ENCODE results near the gene ADK.
"Not testable (repeated sequence)": the region's sequence is repeated elsewhere in the genome, so short reads cannot be mapped to it uniquely, and the experiment has no call there.

ADK gene

DNA sequence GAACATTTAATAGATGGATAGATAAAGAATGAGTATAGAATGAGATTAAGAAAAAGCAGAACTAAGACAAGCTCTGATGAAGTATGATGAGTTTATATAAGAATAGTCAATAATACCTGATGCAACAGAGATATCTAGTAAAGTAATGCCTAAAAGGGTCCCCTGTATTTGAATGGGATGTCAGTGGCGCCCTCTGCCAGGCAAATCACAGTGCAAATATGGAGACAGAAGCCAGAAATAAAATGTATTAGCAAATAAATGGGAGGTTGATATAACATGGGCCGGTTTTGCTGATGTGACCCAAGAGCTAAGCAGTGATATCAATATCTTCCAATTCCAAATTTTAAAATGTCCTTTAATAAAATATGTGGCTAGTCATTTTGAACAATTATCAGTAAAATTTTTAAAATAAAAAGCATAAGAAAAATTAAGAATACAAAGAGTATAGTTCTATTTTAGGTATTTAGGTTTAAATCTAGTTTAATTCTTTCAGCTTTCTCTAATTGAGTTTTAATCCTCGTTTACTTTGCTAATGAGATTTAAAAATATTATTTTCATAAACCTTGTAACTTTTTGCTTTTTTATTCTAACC, 62.6 kb downstream of the ADK start:
- Histone ChIP-seq H3K36me3 (ENCODE audit: control insufficient read depth, insufficient read depth, low read length, severe bottlenecking) (no peaks in the 10 kb centered on the region), H3K9ac (ENCODE audit: low read length) (no peak overlapping the region), H3K4me1 (ENCODE audit: control insufficient read depth, insufficient read depth, low read length) (peaks cover 2% of the 10 kb centered on the region), H3K27me3 (replicated peaks; ENCODE audit: control insufficient read depth, insufficient read depth, low read length) (no peaks in the 10 kb centered on the region), H3K4me3 (ENCODE audit: low read length) (no peak overlapping the region), H3K9me3 (ENCODE audit: control insufficient read depth, low read length) (no peaks in the 10 kb centered on the region)
- DNase-seq (ENCODE audit: low read depth) = peak; percentile 75

DNA sequence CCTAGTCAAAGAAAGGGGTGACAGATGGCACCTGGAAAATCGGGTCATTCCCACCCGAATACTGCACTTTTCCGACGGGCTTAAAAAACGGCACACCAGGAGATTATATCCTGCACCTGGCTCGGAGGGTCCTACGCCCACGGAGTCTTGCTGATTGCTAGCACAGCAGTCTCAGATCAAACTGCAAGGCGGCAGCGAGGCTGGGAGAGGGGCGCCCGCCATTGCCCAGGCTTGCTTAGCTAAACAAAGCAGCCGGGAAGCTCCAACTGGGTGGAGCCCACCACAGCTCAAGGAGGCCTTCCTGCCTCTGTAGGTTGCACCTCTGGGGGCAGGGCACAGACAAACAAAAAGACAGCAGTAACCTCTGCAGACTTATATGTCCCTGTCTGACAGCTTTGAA, 66.1 kb downstream of the ADK start:
- not testable (repeated sequence) for H3K9me3 ChIP-seq (ENCODE audit: control insufficient read depth, low read length); H3K4me3 ChIP-seq (ENCODE audit: low read length); H3K27me3 ChIP-seq (replicated peaks; ENCODE audit: control insufficient read depth, insufficient read depth, low read length); H3K4me1 ChIP-seq (ENCODE audit: control insufficient read depth, insufficient read depth, low read length); H3K36me3 ChIP-seq (ENCODE audit: control insufficient read depth, insufficient read depth, low read length, severe bottlenecking); H3K9ac ChIP-seq (ENCODE audit: low read length); DNase-seq (ENCODE audit: low read depth)

- H3K9me3 ChIP-seq (ENCODE audit: control insufficient read depth, low read length); H3K9ac ChIP-seq (ENCODE audit: low read length); H3K27me3 ChIP-seq (replicated peaks; ENCODE audit: control insufficient read depth, insufficient read depth, low read length); DNase-seq (ENCODE audit: low read depth); H3K36me3 ChIP-seq (ENCODE audit: control insufficient read depth, insufficient read depth, low read length, severe bottlenecking); H3K4me1 ChIP-seq (ENCODE audit: control insufficient read depth, insufficient read depth, low read length); H3K4me3 ChIP-seq (ENCODE audit: low read length): not testable (repeated sequence)
These were observed 71.4 kb downstream of the ADK start for GRCh38 chr10:74222467-74222866.

DNA sequence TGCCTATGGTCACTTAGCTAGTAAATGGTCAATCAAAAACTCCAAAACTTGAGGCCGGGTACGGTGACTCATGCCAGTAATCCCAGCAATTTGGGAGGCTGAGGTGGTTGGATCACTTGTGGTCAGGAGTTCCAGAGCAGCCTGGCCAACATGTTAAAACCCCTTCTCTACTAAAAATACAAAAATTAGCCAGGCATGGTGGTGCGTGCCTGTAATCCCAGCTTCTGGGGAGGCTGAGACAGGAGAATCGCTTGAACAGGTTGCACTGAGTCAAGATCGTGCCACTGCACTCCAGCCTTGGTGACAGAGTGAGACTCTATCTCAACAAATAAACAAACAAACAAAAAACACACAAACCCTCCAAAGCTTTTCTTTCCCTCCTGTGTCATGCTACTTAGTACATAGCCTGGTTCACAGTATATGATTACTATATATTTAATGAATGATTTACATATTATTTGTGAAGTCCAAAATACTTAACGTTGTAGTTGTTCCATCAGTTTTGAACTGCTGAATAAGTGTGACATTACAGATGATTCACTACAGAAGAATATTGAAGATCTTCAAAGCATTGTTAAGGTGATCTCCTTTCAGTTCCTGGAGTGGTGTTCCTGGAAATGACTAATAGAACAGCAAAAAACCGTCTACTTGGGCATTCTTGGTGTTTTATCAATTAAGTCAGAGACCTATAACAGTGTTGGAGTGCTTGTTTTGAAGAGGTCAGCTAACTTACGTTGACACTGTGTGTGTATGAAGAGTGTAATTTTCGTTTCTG, 72.9 kb downstream of the ADK start:
- H3K4me1 ChIP-seq (ENCODE audit: control insufficient read depth, insufficient read depth, low read length) = peaks cover 11% of the 10 kb centered on the region
- no peaks in the 10 kb centered on the region for H3K27me3 ChIP-seq (replicated peaks; ENCODE audit: control insufficient read depth, insufficient read depth, low read length)
- H3K9ac ChIP-seq (ENCODE audit: low read length) = no peak overlapping the region
- H3K36me3 ChIP-seq (ENCODE audit: control insufficient read depth, insufficient read depth, low read length, severe bottlenecking) = no peaks in the 10 kb centered on the region
- H3K4me3 ChIP-seq (ENCODE audit: low read length) = no peak overlapping the region
- no peaks in the 10 kb centered on the region for H3K9me3 ChIP-seq (ENCODE audit: control insufficient read depth, low read length)
- peak; percentile 42 for DNase-seq (ENCODE audit: low read depth)

- peaks cover 11% of the 10 kb centered on the region for H3K4me1 ChIP-seq (ENCODE audit: control insufficient read depth, insufficient read depth, low read length)
- no peak overlapping the region for H3K9ac ChIP-seq (ENCODE audit: low read length)
- no peaks in the 10 kb centered on the region for H3K27me3 ChIP-seq (replicated peaks; ENCODE audit: control insufficient read depth, insufficient read depth, low read length)
- H3K4me3 ChIP-seq (ENCODE audit: low read length) = no peak overlapping the region
- H3K36me3 ChIP-seq (ENCODE audit: control insufficient read depth, insufficient read depth, low read length, severe bottlenecking) = no peaks in the 10 kb centered on the region
- H3K9me3 ChIP-seq (ENCODE audit: control insufficient read depth, low read length) = no peaks in the 10 kb centered on the region
- peak; percentile 46 for DNase-seq (ENCODE audit: low read depth)
These were observed 76.8 kb downstream of the ADK start for GRCh38 chr10:74227697-74228424.

- Histone ChIP-seq H3K4me3 (ENCODE audit: low read length) (no peak overlapping the region), H3K9me3 (ENCODE audit: control insufficient read depth, low read length) (no peaks in the 10 kb centered on the region), H3K4me1 (ENCODE audit: control insufficient read depth, insufficient read depth, low read length) (peaks cover 11% of the 10 kb centered on the region), H3K36me3 (ENCODE audit: control insufficient read depth, insufficient read depth, low read length, severe bottlenecking) (no peaks in the 10 kb centered on the region), H3K9ac (ENCODE audit: low read length) (no peak overlapping the region), H3K27me3 (replicated peaks; ENCODE audit: control insufficient read depth, insufficient read depth, low read length) (no peaks in the 10 kb centered on the region)
- no peak for DNase-seq (ENCODE audit: low read depth)
These were observed 80.4 kb downstream of the ADK start for GRCh38 chr10:74231375-74231774.

- H3K4me1 ChIP-seq (ENCODE audit: control insufficient read depth, insufficient read depth, low read length) = peaks cover 4% of the 10 kb centered on the region
- DNase-seq (ENCODE audit: low read depth) = no peak
- no peak overlapping the region for H3K9ac ChIP-seq (ENCODE audit: low read length)
- no peak overlapping the region for H3K4me3 ChIP-seq (ENCODE audit: low read length)
- H3K9me3 ChIP-seq (ENCODE audit: control insufficient read depth, low read length) = no peaks in the 10 kb centered on the region
- no peaks in the 10 kb centered on the region for H3K27me3 ChIP-seq (replicated peaks; ENCODE audit: control insufficient read depth, insufficient read depth, low read length)
- H3K36me3 ChIP-seq (ENCODE audit: control insufficient read depth, insufficient read depth, low read length, severe bottlenecking) = peaks cover 2% of the 10 kb centered on the region
These were observed 82.3 kb downstream of the ADK start for GRCh38 chr10:74233281-74233680.

DNA sequence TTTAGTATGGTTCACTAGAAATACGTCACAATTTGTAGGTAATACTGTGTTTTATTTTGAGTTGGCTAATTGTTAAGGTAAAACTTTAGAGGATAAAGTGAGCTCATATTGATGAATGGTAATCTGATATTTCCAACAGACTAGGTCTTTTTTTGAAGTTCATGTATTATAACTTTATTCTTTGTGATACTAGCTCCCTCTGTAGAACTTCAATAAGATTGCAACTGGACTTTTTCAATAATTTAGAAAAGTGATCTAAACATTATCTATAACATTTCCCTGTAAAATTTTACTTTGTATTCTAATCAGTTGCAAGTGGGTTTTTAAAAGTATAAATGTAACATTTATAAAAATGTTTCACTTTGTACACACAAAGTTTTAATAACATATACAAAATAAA, 83.5 kb downstream of the ADK start:
- Histone ChIP-seq H3K4me3 (ENCODE audit: low read length) (no peak overlapping the region), H3K27me3 (replicated peaks; ENCODE audit: control insufficient read depth, insufficient read depth, low read length) (no peaks in the 10 kb centered on the region), H3K36me3 (ENCODE audit: control insufficient read depth, insufficient read depth, low read length, severe bottlenecking) (peaks cover 2% of the 10 kb centered on the region), H3K9me3 (ENCODE audit: control insufficient read depth, low read length) (no peaks in the 10 kb centered on the region), H3K9ac (ENCODE audit: low read length) (no peak overlapping the region), H3K4me1 (ENCODE audit: control insufficient read depth, insufficient read depth, low read length) (no peaks in the 10 kb centered on the region)
- peak; percentile 61 for DNase-seq (ENCODE audit: low read depth)

DNA sequence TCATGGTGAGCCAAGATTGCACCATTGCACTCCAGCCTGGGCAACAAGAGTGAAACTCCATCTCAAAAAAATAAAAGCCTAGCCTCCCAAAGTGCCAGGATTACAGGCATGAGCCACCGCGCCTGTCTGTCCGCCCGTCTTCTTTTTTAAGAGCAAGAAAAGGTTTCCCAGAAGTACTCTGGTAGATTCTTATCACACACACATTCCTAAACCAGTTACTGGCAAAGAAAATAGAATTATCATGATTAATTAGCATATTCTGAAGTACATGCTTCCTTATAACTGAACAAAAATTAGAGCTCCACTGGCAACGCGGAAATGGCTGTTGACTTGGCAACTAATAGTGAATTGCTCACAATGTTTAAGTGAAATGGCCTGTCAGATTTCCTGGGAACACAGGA, 87.0 kb downstream of the ADK start:
- H3K36me3 ChIP-seq (ENCODE audit: control insufficient read depth, insufficient read depth, low read length, severe bottlenecking) = peaks cover 6% of the 10 kb centered on the region
- DNase-seq (ENCODE audit: low read depth) = no peak

GRCh38 chr10:74238516-74238915, 87.5 kb downstream of the ADK start:
- peaks cover 11% of the 10 kb centered on the region for H3K36me3 ChIP-seq (ENCODE audit: control insufficient read depth, insufficient read depth, low read length, severe bottlenecking)
- H3K4me1 ChIP-seq (ENCODE audit: control insufficient read depth, insufficient read depth, low read length) = no peaks in the 10 kb centered on the region
- H3K9ac ChIP-seq (ENCODE audit: low read length) = no peak overlapping the region
- no peak for DNase-seq (ENCODE audit: low read depth)
- no peaks in the 10 kb centered on the region for H3K27me3 ChIP-seq (replicated peaks; ENCODE audit: control insufficient read depth, insufficient read depth, low read length)
- H3K9me3 ChIP-seq (ENCODE audit: control insufficient read depth, low read length) = no peaks in the 10 kb centered on the region
- H3K4me3 ChIP-seq (ENCODE audit: low read length) = no peak overlapping the region

More for the DNA sequence above, 87.0 kb downstream of the ADK start:
- Histone ChIP-seq H3K9ac (ENCODE audit: low read length) (no peak overlapping the region), H3K4me1 (ENCODE audit: control insufficient read depth, insufficient read depth, low read length) (no peaks in the 10 kb centered on the region), H3K4me3 (ENCODE audit: low read length) (no peak overlapping the region), H3K9me3 (ENCODE audit: control insufficient read depth, low read length) (no peaks in the 10 kb centered on the region), H3K27me3 (replicated peaks; ENCODE audit: control insufficient read depth, insufficient read depth, low read length) (no peaks in the 10 kb centered on the region)

- no peaks in the 10 kb centered on the region for H3K27me3 ChIP-seq (replicated peaks; ENCODE audit: control insufficient read depth, insufficient read depth, low read length)
- H3K9me3 ChIP-seq (ENCODE audit: control insufficient read depth, low read length) = no peaks in the 10 kb centered on the region
- no peak overlapping the region for H3K9ac ChIP-seq (ENCODE audit: low read length)
- peaks cover 10% of the 10 kb centered on the region for H3K36me3 ChIP-seq (ENCODE audit: control insufficient read depth, insufficient read depth, low read length, severe bottlenecking)
- no peak overlapping the region for H3K4me3 ChIP-seq (ENCODE audit: low read length)
- no peak for DNase-seq (ENCODE audit: low read depth)
- H3K4me1 ChIP-seq (ENCODE audit: control insufficient read depth, insufficient read depth, low read length) = no peaks in the 10 kb centered on the region
These were observed 92.0 kb downstream of the ADK start for GRCh38 chr10:74243067-74243466.

All from adipocyte (in vitro differentiated cells).